GM21381 (cell line): Measurements from ENCODE around the gene ZNF550.

Experiments
- ATAC-seq: cut with Tn5 transposase; IDR thresholded peaks from one replicate; pipeline ENCODE4 v1.9.1; 2021; ENCODE audit warnings: mild to moderate bottlenecking, moderate library complexity; ENCODE audit not compliant: unreplicated experiment

ZNF550 gene

DNA sequence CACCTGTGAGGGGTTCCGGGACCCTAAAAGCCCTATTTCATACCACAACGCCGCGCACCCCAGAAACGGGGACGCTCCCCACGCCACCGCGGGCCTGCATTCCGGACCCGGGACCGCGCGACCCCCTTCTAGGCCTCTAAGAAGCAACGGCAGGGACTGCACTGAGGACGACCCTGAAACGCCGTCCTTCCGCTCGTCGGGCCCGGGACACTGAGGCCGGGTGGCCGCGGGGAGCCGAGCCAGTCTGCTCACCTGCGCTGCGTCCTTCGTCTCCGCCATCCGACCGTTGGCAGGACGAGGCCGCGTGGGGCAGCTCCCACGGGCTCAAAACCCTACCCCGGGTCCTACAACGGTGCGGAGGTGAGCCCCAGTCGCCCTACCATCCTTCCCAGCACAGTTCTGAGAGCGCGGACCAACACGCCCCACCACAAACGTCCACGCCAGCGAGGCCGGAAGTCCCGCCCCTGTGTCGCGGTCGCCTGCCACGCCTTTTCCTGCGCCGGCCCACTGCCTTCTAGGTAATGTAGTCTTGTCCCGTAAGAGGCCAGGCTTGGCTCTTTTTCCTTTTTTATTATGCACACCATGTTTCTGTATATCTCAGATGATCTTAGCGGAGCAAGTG is at the start of gene ZNF550:
ZNF550 (minus strand) TSS at position 460 of the 622 bp plus-strand sequence; CDS start at position 279, 181 bp downstream.
- peak; percentile 100 for ATAC-seq

DNA sequence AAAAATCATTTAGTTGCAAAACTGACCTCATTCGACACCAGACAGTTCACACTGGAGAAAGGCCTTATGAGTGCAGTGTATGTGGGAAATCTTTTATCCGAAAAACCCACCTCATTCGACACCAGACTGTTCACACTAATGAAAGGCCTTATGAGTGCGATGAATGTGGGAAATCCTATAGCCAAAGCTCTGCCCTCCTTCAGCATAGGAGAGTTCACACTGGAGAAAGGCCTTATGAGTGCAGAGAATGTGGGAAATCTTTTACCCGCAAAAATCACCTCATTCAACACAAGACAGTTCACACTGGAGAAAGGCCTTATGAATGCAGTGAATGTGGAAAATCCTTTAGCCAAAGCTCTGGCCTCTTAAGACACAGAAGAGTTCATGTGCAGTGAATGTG is 47.3 kb upstream of the ZNF550 start:
- no peak for ATAC-seq

DNA sequence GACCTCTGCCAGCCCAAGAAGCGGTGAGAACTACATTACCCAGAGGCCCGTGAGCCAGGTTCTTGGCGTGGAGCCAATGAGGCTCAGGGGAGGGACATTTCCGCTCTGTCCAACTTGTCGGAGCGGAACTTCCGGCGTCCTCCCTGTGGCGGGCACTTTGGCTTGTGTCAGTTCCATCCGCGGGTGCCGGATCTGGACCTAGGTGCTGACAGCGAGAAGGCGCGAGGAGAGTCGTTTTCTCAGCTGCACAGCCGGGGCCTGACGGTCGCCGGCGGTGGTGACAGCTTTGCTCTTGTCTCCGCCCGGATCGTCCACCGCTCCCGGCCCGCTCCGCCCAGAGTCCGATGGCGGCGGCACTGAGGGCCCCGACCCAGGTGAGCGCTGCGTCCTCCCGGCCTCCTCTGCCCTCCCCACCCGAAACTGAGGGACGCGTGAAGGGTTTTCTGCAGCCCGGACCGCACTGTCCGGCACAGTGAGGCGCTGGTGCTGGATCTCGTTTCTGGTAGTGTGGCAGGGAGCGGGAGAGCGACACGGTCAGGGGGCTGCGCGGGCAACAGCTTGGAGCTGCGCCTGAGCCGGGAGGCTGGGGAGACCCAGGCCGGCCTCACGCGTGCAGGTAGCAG is 40.2 kb upstream of the ZNF550 start, which contains the start of gene ZNF530:
ZNF530 (plus strand) TSS at position 125 of the 623 bp plus-strand sequence. CDS start 4,461 bp downstream, outside the sequence.
- peak; percentile 93 for ATAC-seq

DNA sequence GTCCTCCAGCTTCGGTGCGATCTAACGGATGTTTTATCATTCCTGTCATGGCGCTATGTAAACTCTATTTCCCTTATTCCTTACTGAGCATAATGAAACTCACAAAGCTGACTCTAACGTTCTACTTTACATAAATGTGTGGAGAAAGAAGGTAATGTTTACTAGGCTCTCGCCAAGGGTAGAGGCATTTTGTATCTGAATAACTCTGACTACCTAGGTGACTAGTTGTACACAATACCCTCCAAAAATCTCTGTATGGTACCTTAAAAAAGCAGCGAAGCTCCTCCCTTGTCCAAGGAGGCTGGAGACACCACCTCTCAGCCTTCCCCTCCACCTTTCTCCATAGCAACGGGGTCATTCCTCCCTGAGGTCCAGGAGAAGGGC is 39.7 kb upstream of the ZNF550 start:
- no peak for ATAC-seq

DNA sequence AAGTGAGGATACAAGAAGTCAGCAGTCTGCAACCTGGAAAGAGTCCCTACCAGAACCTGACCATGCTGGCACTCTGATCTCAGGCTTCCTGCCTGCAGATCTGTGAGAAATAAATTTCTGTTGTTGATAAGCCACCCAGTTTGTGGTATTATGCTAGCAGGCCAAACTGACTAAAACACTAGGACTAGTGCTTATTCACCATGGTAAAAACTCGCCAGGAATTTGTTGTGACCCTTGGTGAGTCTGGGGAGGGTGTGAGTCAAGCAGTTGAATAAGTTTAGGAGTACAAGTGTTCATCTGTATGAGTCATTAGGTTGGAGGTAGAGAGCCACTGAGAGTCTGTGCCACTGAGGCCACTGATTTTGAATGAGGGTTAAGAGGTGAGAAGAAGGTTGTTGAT is 27.9 kb upstream of the ZNF550 start:
- ATAC-seq, result no peak

DNA sequence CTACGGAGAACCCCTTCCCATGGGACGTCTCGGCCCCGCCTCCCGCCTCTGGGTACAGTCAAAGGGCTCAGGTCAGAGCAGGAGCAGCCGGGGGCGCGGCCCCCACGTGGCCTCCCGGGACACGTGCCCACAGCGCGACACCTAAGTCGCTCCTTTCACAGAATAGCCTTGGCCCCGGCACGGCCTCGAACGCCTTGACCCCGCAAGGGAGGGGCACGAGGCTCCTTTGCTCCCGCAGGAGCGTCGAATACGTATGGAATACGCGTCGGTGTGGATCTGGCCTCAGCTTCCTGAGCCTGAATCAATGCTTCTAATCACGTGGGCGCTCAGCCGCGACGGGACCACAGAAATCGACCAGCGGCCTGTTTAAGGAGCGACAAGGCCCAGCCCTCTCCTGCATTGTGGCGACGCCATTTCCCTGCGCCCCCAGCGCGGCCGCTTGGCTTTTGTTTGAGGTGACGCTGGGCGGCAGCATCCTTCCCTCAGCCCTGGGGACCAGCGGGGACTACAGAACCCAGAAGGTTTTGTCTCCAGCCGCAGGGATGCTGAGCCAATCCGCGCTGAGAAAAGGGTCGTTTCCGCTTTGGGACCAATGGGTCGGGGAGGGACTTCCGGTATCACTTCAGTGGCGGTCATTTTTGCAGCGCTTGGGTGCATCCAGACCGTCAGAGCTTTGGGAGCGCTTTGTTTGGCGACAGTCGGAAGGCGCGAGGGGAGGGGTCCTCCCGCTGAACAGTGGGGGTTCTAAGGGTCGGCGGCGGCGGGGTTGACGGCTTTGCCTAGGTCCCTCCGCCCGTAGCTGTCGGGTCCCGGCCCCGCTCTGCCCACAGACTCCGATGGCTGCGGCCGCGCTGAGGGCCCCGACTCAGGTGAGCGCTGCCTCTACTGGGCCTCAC is 24.1 kb upstream of the ZNF550 start, which contains the start of gene ZIK1:
ZIK1 (plus strand) TSS at position 625 of the 896 bp plus-strand sequence; CDS start at position 837, 212 bp downstream.
- peak; percentile 76 for ATAC-seq

DNA sequence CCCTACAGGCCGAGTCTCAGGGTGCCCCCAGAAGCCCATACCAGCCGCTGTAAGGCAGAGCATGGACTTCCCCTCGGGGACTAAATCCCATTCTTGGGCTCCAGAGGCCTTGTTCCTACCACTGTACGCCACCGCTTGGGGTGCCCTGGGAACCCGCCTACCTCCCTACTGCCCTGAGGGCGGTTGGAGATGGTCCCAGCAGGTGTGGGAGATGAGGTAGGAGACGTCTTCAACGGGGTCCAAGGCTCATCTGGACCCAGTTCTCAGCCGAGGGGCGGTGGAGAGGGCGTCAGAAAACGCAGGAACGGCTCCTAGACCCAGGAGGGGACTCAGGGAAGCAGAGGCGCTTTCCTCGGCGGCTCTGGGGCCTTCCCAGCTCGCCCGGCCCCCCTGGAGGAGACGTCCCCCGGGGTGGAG is 23.4 kb upstream of the ZNF550 start:
- no peak for ATAC-seq

DNA sequence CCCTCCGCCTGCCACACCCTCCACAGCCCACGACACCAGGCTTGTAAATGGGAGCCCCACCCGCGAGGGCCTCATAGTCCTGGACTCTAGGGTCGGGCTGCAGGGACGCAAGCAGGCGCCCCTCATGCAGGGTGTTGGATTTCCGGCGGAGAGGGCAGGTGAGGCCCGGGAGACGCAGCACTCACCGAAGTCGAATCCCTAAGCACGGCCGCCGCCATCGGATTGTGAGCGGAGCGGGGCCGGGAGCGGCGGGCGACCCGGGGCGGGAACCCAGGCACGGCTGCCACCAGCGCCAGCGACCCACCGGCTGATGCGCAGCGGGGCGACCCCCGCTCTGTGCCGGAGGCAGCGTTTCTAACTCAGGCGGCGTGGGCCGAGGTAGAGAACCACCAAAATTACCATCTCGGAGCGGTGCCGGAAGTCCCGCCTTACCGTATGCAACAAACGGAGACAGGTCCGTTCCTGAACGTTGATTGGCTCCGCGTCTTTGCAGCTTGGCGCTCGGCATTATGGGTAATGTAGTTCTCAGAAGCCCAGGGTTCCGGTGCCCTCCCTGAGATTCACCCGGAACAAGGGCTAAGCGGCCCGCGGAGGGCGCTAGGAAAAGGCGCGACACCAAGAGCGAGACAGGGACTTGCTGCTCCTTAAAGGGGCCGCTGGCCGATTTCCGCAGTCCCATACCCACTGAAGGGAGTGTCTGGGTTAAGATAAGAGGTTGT is 19.0 kb upstream of the ZNF550 start, which contains the start of gene ZNF416:
ZNF416 (minus strand) TSS at position 425 of the 719 bp plus-strand sequence; CDS start at position 218, 207 bp downstream.
- ATAC-seq, result peak; percentile 94

DNA sequence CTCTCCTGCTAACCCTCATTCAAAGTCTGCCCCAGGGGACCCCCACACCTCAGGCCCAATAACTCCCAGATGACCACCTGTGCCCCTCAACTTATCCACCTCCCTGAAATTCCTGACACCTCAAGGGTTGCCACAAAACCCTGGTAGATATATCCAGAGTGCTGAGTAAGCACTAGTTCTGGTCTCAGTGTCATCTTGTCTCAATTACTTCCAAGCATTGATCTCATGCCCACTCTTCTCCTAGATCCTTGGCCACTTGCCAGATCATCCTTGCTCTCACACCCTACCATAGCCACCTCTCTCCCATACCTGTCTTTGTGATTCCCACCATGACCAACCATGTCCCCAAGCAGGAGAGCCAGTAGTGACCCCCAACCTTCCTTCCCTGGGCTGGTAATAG is 17.0 kb upstream of the ZNF550 start:
- no peak for ATAC-seq

DNA sequence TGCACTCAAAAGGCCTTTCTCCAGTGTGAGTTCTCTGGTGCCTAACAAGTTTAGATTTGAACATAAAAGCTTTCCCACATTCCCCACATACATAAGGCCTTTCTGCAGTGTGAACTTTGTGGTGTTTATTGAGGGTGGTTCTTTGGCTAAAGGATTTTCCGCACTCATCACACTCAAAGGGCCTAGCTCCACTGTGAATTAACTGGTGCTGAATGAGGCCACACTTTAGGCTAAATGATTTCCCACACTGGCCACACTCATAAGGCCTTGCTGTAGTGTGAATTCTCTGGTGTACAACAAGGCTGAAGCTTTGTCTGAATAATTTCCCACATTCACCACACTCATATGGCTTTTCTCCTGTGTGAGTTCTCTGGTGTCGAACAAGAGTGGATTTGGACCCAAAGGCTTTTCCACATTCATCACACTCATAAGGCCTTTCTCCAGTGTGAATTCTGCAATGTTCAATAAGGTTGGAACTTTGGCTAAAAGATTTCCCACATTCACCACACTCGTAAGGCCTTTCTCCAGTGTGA is 12.8 kb upstream of the ZNF550 start:
- ATAC-seq, result no peak

DNA sequence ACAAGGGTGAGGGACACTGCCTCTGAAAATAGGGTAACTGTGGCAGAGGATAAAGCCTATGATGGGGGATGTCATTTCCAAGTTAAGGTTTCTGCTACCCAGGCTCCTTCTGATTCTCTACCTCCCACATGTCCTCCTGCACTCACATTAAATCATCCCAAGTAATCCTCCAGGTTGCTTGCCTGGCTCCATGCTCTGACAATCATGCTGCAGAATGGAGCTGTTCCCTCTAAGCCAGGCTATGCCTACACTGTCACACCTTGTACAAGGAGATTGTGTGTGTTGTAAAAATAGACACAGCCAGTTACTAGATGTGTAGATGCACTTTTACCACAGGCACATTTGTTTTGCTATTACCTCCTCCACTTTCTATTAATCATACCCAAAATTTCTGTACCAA is 11.0 kb upstream of the ZNF550 start:
- ATAC-seq, result no peak

DNA sequence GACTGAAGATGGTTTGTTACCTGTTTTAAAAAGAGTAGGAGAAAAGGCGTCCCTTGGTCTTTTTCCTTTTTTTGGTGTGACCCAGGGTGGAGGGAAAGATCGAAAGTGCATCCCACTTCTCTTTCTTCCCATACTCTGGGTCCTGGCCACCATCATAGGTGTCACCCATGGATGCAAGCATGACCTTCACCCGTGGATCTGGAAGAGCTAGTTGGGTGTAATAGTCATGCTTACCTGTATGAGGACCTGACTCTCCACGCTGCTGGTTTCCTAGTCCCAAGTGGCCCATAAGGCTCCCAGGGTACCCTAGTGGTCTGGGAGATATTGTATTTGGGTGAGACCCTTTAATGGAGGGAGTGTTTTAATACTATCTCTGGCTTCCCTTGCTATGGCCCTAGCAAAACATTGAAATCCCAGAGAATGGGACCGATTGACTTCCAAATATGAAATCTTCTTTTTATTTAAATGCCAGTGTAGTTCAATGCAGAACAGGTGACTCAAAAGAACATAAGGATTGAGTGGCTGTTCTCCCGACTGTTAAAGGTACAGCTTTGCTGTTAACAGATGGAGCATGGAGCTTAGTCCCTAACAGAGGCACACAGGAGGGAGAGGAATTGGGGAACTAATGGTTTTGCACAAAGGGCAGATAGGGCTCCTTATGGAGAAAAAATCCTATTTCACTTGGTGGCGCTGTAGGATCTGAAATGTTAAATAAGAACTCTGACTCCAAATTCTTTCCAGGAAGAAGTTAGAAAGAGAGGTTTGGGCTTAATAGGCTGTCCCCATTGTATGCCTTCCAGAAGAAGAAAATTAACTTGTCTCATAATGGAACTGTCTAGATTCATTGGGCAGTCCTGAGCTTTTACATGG is 7.0 kb upstream of the ZNF550 start:
- no peak for ATAC-seq

DNA sequence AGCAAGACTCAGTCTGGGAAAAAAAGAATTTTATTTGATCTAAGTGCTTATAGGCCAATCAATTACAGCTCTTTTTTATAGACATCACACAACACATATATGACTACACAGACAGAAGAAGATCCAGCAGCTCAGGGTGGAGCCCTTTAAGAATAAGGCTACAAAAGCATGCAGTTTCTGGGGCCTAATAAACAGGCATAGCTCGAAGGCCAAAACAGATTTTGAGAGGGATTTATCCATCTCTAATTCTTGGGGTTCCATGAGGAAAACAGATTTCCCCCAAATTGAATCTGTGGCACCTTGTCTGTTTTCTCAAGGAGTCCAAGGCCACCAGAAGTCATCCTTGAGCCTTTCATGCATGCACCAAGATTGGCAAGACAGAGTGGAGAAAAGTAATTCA is 3.9 kb upstream of the ZNF550 start:
- ATAC-seq, result no peak

DNA sequence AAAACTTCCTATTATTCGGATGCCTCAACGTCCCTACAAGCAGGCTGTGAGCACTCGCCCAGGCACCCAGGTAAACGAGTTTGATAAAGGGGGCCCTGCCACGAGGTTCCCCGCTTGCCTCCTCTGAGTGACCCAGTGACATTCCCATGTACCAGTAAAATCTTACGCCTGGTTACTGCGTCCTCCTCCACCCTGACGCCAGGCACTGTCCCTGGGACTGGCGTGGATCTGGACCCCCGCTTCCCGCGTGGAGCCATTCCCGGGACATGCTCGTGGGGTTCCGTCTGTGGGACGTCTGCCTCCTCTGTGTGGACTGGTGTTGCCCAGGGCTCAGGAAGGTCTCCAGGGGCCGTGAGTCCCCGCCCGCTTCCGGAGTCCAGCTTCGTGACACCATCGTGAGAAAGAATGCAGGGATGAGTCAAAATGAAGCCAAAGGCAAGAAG is 407 bp upstream of the ZNF550 start:
- no peak for ATAC-seq

DNA sequence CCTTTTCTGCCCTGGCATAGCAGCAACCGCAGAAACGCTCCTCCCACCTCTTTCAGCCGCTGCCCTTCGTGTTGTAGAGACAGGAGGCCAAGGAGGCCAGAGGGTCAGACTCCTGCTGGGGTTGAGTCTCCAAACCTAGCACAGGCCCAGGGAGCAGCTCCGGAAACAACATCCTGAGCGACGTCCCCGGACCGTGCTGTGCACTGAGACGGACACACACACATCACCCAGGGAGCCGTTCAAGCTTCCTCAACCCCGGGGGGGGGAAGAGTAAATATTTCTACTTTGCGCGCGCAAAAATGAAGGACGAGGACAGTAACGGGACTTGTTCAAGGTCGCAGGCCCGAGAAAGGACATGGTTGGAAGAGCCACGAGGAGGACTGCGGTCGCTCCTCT is 657 bp downstream of the ZNF550 start:
- ATAC-seq, result no peak

DNA sequence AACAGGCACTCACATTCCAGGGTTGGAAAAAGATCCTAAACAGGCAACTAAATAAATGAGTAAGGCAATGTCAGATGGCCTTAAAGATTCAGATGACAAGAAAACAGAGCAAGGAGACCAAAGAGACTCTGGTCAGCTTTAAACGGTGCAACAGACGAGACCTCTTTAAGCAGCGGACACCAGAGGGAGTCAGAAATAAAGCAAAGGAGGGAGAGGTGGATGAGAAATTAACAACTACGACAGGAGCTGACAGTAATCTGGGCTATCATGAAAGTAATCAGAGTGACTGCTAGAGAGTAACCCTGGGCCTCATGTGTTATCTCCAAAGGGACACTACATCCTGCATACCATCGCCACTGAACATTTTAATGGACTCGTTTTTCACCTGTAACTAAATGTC is 1.1 kb downstream of the ZNF550 start:
- ATAC-seq, result no peak

DNA sequence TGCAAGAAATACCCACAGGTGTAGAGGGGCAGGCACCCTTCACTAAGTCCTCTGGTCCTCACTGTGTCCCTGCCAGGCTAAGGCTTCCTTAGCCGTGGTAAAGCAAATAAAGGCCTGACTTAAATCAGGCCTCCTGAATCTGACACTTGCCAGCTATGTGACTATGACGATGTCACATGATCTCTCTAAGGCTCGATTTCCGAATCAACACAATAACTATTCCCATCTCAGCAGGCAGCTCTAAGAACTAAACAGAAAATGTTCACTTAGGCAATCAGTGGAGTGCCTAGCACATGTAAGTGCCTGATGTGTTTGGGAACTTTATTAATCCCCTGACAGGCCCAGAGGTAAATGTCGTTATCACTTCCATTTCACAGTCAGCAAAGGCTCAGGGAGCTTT is 2.0 kb downstream of the ZNF550 start:
- ATAC-seq, result no peak

DNA sequence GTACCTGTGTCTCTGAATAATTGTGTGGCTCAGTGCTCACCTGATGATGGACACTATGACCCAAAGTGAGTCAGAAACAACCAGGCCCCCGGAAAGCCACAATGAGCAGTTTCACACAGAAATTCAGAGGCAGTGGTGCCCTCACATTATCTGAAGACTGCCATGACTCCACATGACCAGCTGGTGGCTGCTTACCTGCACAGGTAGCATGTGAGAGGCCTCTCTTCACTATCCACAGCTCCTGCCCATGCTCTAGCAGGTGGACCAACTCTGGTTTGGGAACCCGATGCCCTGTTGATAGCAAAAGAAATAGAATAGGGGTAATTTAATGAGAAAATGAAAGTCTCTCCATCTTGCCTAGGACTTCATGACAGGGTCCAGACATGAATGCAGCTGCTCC is 7.2 kb downstream of the ZNF550 start:
- ATAC-seq, result no peak

DNA sequence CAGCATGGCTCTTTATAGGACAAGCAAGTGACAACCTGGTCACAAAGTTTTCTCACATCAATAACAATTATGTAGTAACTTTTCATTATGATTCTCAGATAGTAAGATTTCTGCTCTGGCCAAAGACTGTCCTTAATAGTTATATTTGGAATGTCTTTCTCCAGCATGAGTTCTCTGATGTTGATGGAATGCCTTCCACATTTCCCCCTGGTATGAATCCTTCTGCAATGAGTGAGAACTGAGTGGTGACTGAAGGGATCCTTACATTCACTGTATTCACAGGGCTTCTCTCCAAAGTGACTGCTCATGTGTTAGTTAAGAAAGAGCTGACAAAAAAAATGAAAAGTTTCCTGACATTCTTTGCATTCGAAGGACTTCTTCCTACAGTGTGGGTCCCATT is 13.2 kb downstream of the ZNF550 start:
- no peak for ATAC-seq
